ENCODE measurements around the gene MCTP1. TPM values are rescaled to one million over a fixed set of nuclear protein-coding genes. Genes with fewer than 3 reads are reported as not detected.

Gene MCTP1
- total and polyA plus RNA-seq, 4 donors = 8.2 to 54.6 (median 12.3) TPM

GRCh38 chr5:94941122-94941755 lies 343.7 kb downstream of the MCTP1 start:
- no peaks in the 10 kb centered on the region for H3K4me1 ChIP-seq (ENCODE audit: control insufficient read depth, insufficient read depth, low read length)
- H3K9me3 ChIP-seq (ENCODE audit: control insufficient read depth, insufficient read depth, low read length) = no peaks in the 10 kb centered on the region
- no peaks in the 10 kb centered on the region for H3K27me3 ChIP-seq (ENCODE audit: control insufficient read depth, insufficient read depth, low read length)
- no peak overlapping the region for H3K4me3 ChIP-seq (ENCODE audit: low read depth, low read length)
- H3K27ac ChIP-seq (ENCODE audit: low read depth, low read length) = no peak overlapping the region
- WGBS (ENCODE audit: insufficient coverage) = no CpG with 5 or more reads among the region's 1 CpG
- H3K36me3 ChIP-seq (ENCODE audit: control insufficient read depth, insufficient read depth, low read length) = no peaks in the 10 kb centered on the region
- DNase-seq (ENCODE audit: low read depth in 4 of 6, low spot score in 6 of 6) = no peak

GRCh38 chr5:94932259-94932658 lies 352.6 kb downstream of the MCTP1 start:
- Histone ChIP-seq H3K4me1 (ENCODE audit: control insufficient read depth, insufficient read depth, low read length) (no peaks in the 10 kb centered on the region), H3K27me3 (ENCODE audit: control insufficient read depth, insufficient read depth, low read length) (no peaks in the 10 kb centered on the region), H3K4me3 (ENCODE audit: low read depth, low read length) (no peak overlapping the region), H3K9me3 (ENCODE audit: control insufficient read depth, insufficient read depth, low read length) (no peaks in the 10 kb centered on the region), H3K36me3 (ENCODE audit: control insufficient read depth, insufficient read depth, low read length) (no peaks in the 10 kb centered on the region), H3K27ac (ENCODE audit: low read depth, low read length) (no peak overlapping the region)
- DNase-seq (ENCODE audit: low read depth in 4 of 6, low spot score in 6 of 6) = no peak
- WGBS (ENCODE audit: insufficient coverage) = no CpG with 5 or more reads among the region's 2 CpGs

- Histone ChIP-seq H3K36me3 (ENCODE audit: control insufficient read depth, insufficient read depth, low read length) (no peaks in the 10 kb centered on the region), H3K9me3 (ENCODE audit: control insufficient read depth, insufficient read depth, low read length) (no peaks in the 10 kb centered on the region), H3K27me3 (ENCODE audit: control insufficient read depth, insufficient read depth, low read length) (no peaks in the 10 kb centered on the region), H3K4me1 (ENCODE audit: control insufficient read depth, insufficient read depth, low read length) (no peaks in the 10 kb centered on the region), H3K4me3 (ENCODE audit: low read depth, low read length) (no peak overlapping the region), H3K27ac (ENCODE audit: low read depth, low read length) (no peak overlapping the region)
- WGBS (ENCODE audit: insufficient coverage) = no CpG with 5 or more reads among the region's 6 CpGs
- DNase-seq (ENCODE audit: low read depth in 4 of 6, low spot score in 6 of 6) = no peak
Measured at GRCh38 chr5:94928891-94929290, 356.0 kb downstream of the MCTP1 start.

GRCh38 chr5:94920570-94920969 lies 364.3 kb downstream of the MCTP1 start:
- H3K27ac ChIP-seq (ENCODE audit: low read depth, low read length) = no peak overlapping the region
- no peaks in the 10 kb centered on the region for H3K4me1 ChIP-seq (ENCODE audit: control insufficient read depth, insufficient read depth, low read length)
- WGBS (ENCODE audit: insufficient coverage) = 100% methylated on average over 3 of the region's 14 CpGs
- DNase-seq (ENCODE audit: low read depth in 4 of 6, low spot score in 6 of 6) = no peak
- no peaks in the 10 kb centered on the region for H3K36me3 ChIP-seq (ENCODE audit: control insufficient read depth, insufficient read depth, low read length)
- no peaks in the 10 kb centered on the region for H3K27me3 ChIP-seq (ENCODE audit: control insufficient read depth, insufficient read depth, low read length)
- no peak overlapping the region for H3K4me3 ChIP-seq (ENCODE audit: low read depth, low read length)
- no peaks in the 10 kb centered on the region for H3K9me3 ChIP-seq (ENCODE audit: control insufficient read depth, insufficient read depth, low read length)

- Histone ChIP-seq H3K4me3 (ENCODE audit: low read depth, low read length) (no peak overlapping the region), H3K9me3 (ENCODE audit: control insufficient read depth, insufficient read depth, low read length) (no peaks in the 10 kb centered on the region), H3K27ac (ENCODE audit: low read depth, low read length) (no peak overlapping the region), H3K27me3 (ENCODE audit: control insufficient read depth, insufficient read depth, low read length) (no peaks in the 10 kb centered on the region), H3K36me3 (ENCODE audit: control insufficient read depth, insufficient read depth, low read length) (no peaks in the 10 kb centered on the region), H3K4me1 (ENCODE audit: control insufficient read depth, insufficient read depth, low read length) (no peaks in the 10 kb centered on the region)
- no CpG with 5 or more reads among the region's 2 CpGs for WGBS (ENCODE audit: insufficient coverage)
- no peak for DNase-seq (ENCODE audit: low read depth in 4 of 6, low spot score in 6 of 6)
Measured at GRCh38 chr5:94916619-94917018, 368.3 kb downstream of the MCTP1 start.

GRCh38 chr5:94911276-94911675 lies 373.6 kb downstream of the MCTP1 start:
- H3K27ac ChIP-seq (ENCODE audit: low read depth, low read length) = no peak overlapping the region
- H3K27me3 ChIP-seq (ENCODE audit: control insufficient read depth, insufficient read depth, low read length) = no peaks in the 10 kb centered on the region
- DNase-seq (ENCODE audit: low read depth in 4 of 6, low spot score in 6 of 6) = no peak
- H3K4me3 ChIP-seq (ENCODE audit: low read depth, low read length) = no peak overlapping the region
- H3K36me3 ChIP-seq (ENCODE audit: control insufficient read depth, insufficient read depth, low read length) = no peaks in the 10 kb centered on the region
- no peaks in the 10 kb centered on the region for H3K9me3 ChIP-seq (ENCODE audit: control insufficient read depth, insufficient read depth, low read length)
- H3K4me1 ChIP-seq (ENCODE audit: control insufficient read depth, insufficient read depth, low read length) = no peaks in the 10 kb centered on the region
- 60% methylated on average over 1 of the region's 3 CpGs for WGBS (ENCODE audit: insufficient coverage)

- no peak overlapping the region for H3K4me3 ChIP-seq (ENCODE audit: low read depth, low read length)
- no peaks in the 10 kb centered on the region for H3K27me3 ChIP-seq (ENCODE audit: control insufficient read depth, insufficient read depth, low read length)
- no peaks in the 10 kb centered on the region for H3K4me1 ChIP-seq (ENCODE audit: control insufficient read depth, insufficient read depth, low read length)
- H3K36me3 ChIP-seq (ENCODE audit: control insufficient read depth, insufficient read depth, low read length) = no peaks in the 10 kb centered on the region
- DNase-seq (ENCODE audit: low read depth in 4 of 6, low spot score in 6 of 6) = no peak
- H3K27ac ChIP-seq (ENCODE audit: low read depth, low read length) = no peak overlapping the region
- H3K9me3 ChIP-seq (ENCODE audit: control insufficient read depth, insufficient read depth, low read length) = no peaks in the 10 kb centered on the region
Measured at GRCh38 chr5:94910721-94911120, 374.2 kb downstream of the MCTP1 start.

GRCh38 chr5:94908889-94909480 lies 375.9 kb downstream of the MCTP1 start:
- WGBS (ENCODE audit: insufficient coverage) = 14% methylated on average over 1 of the region's 2 CpGs
- H3K4me1 ChIP-seq (ENCODE audit: control insufficient read depth, insufficient read depth, low read length) = no peaks in the 10 kb centered on the region
- DNase-seq (ENCODE audit: low read depth in 4 of 6, low spot score in 6 of 6) = peak in 2 of 6 donors; percentile 57 to 68
- no peaks in the 10 kb centered on the region for H3K9me3 ChIP-seq (ENCODE audit: control insufficient read depth, insufficient read depth, low read length)
- no peaks in the 10 kb centered on the region for H3K36me3 ChIP-seq (ENCODE audit: control insufficient read depth, insufficient read depth, low read length)
- no peaks in the 10 kb centered on the region for H3K27me3 ChIP-seq (ENCODE audit: control insufficient read depth, insufficient read depth, low read length)
- H3K4me3 ChIP-seq (ENCODE audit: low read depth, low read length) = no peak overlapping the region
- H3K27ac ChIP-seq (ENCODE audit: low read depth, low read length) = no peak overlapping the region

- Histone ChIP-seq H3K36me3 (ENCODE audit: control insufficient read depth, insufficient read depth, low read length) (no peaks in the 10 kb centered on the region), H3K27ac (ENCODE audit: low read depth, low read length) (no peak overlapping the region), H3K27me3 (ENCODE audit: control insufficient read depth, insufficient read depth, low read length) (no peaks in the 10 kb centered on the region), H3K4me3 (ENCODE audit: low read depth, low read length) (no peak overlapping the region), H3K4me1 (ENCODE audit: control insufficient read depth, insufficient read depth, low read length) (no peaks in the 10 kb centered on the region), H3K9me3 (ENCODE audit: control insufficient read depth, insufficient read depth, low read length) (no peaks in the 10 kb centered on the region)
- no peak for DNase-seq (ENCODE audit: low read depth in 4 of 6, low spot score in 6 of 6)
Measured at GRCh38 chr5:94906750-94907149, 378.1 kb downstream of the MCTP1 start.

GRCh38 chr5:94903726-94904125 lies 381.2 kb downstream of the MCTP1 start:
- Histone ChIP-seq H3K27me3 (ENCODE audit: control insufficient read depth, insufficient read depth, low read length) (no peaks in the 10 kb centered on the region), H3K36me3 (ENCODE audit: control insufficient read depth, insufficient read depth, low read length) (no peaks in the 10 kb centered on the region), H3K4me3 (ENCODE audit: low read depth, low read length) (no peak overlapping the region), H3K27ac (ENCODE audit: low read depth, low read length) (no peak overlapping the region), H3K9me3 (ENCODE audit: control insufficient read depth, insufficient read depth, low read length) (no peaks in the 10 kb centered on the region), H3K4me1 (ENCODE audit: control insufficient read depth, insufficient read depth, low read length) (no peaks in the 10 kb centered on the region)
- no CpG with 5 or more reads among the region's 3 CpGs for WGBS (ENCODE audit: insufficient coverage)
- DNase-seq (ENCODE audit: low read depth in 4 of 6, low spot score in 6 of 6) = peak in 1 of 6 donors; percentile 32

Measured in spinal cord (tissue), 10 donors.